Smooth muscle cell (in vitro differentiated cells): ENCODE measurements around the gene TPRX2. TPM values are rescaled to one million over a fixed set of nuclear protein-coding genes. Genes with fewer than 3 reads are reported as not detected.
"Not testable (repeated sequence)": the region's sequence is repeated elsewhere in the genome, so short reads cannot be mapped to it uniquely, and the experiment has no call there.

Source experiments
- DNase-seq: peaks from one replicate; lab custom pipeline; 2025; ENCODE audit not compliant: unreplicated experiment; lab: John Stamatoyannopoulos, UW
- H2AFZ ChIP-seq: fragments of 200-600 bp; sonication (generic); 2 replicates; pipeline ENCODE4 v1.6.0; 2016; ENCODE audit warnings: antibody characterized with exemption, low read depth, mild to moderate bottlenecking
- H3F3A ChIP-seq: fragments of 200-600 bp; sonication (generic); 2 replicates; pipeline ENCODE4 v1.6.0; 2017; ENCODE audit warnings: antibody characterized with exemption, low read depth
- H3K27ac ChIP-seq: fragments of 200-600 bp; sonication (generic); 2 replicates; pipeline ENCODE4 v1.5.1; 2016; ENCODE audit warnings: low read depth, mild to moderate bottlenecking
- H3K27me3 ChIP-seq: fragments of 200-600 bp; sonication (generic); 2 replicates; pipeline ENCODE4 v1.6.1; 2016; ENCODE audit warnings: low read depth, mild to moderate bottlenecking
- H3K36me3 ChIP-seq: fragments of 200-600 bp; sonication (generic); 2 replicates; pipeline ENCODE4 v1.5.1; 2016; ENCODE audit warnings: low read depth
- H3K4me1 ChIP-seq: fragments of 200-600 bp; sonication (generic); 2 replicates; pipeline ENCODE4 v1.5.1; 2016; ENCODE audit warnings: low read depth
- H3K4me2 ChIP-seq: fragments of 200-600 bp; sonication (generic); 2 replicates; pipeline ENCODE4 v1.6.0; 2016; ENCODE audit warnings: mild to moderate bottlenecking
- H3K4me3 ChIP-seq: fragments of 200-600 bp; sonication (generic); 2 replicates; pipeline ENCODE4 v1.5.1; 2016; ENCODE audit warnings: mild to moderate bottlenecking
- H3K79me2 ChIP-seq: fragments of 200-600 bp; sonication (generic); 2 replicates; pipeline ENCODE4 v1.6.0; 2016; ENCODE audit warnings: low read depth, mild to moderate bottlenecking
- H3K9ac ChIP-seq: fragments of 200-600 bp; sonication (generic); 2 replicates; pipeline ENCODE4 v1.6.0; 2016; ENCODE audit warnings: low read depth
- H3K9me3 ChIP-seq: fragments of 200-600 bp; sonication (generic); replicated peaks from 2 replicates; pipeline ENCODE4 v1.5.1; 2016; ENCODE audit warnings: low read depth
- H4K20me1 ChIP-seq: fragments of 200-600 bp; sonication (generic); 2 replicates; pipeline ENCODE4 v1.6.0; 2016; ENCODE audit warnings: low read depth
- WGBS: methylation state at CpG from one replicate; pipeline ENCODE4 v1.1.7; 2016; ENCODE audit warnings: low lambda C conversion rate; 5-methylcytosine and 5-hydroxymethylcytosine counted together
- polyA plus RNA-seq: library from polyadenylated mRNA; unstranded; fragments of >200 nt; fragmentation: Nextera tagmentation; extraction: Ambion mirVana; gene quantifications from 2 replicates; pipeline ENCODE4 v1.2.1, GENCODE V29; 2016
- total RNA-seq: library from RNA; depleted of rRNA; stranded (reverse); fragments of >200 nt; gene quantifications from 2 replicates; pipeline ENCODE4 v1.2.3, GENCODE V29; 2014
- TF ChIP-seq, protein P1 (sequence below): fragments of 200-600 bp; sonication (generic); IDR thresholded peaks from 2 replicates; pipeline ENCODE4 v1.5.1; 2017; ENCODE audit warnings: borderline replicate concordance, mild to moderate bottlenecking, antibody characterized with exemption; ENCODE audit not compliant: insufficient read depth, poor library complexity, severe bottlenecking

The TPRX2 gene, protein sequence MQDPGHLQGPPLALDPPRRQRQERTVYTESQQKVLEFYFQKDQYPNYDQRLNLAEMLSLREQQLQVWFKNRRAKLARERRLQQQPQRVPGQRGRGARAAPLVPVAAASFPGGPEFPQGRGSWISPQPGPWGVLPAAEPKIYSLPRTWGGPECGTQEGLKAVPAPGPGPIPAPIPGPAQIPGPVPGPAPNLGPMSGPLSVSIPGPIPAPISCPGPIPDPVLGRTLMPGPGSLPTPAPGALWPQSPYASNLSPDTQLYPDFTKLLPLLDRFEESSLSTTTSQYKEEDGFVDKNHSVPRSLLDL
- total RNA-seq (not detected in 2 replicates), polyA plus RNA-seq (not detected in 2 replicates)

DNA sequence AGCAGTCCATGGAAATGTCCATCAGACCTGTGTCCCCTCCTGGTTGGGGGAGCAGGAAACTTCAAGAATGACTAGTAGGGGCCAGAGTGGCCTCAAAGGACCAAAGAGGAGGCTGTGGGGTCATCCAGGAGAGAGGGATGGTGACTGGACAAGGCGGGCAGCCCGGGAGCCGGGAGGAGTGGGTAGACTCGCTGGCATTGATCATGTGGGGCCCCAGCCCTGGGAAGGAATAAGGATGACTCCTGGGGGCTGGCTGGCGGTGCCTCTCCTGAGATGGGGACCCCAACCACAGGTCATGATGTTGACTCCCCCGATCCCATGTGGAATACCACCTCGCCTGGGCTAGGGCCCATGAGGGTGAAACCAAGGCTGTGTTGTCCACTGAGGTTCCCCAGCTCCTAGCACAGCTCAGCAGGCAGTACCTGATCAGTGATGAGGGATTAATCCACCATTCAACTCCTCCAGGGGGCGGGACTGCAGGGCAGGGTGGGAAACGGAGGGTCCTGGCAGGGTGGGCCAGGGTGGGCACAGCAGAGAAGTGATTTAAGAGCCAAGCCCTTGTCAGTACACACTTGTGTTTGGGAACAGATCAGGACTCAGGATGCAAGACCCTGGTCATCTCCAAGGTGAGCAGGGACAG lies at the start of gene TPRX2:
TPRX2 (plus strand) TSS at position 590 of the 640 bp plus-strand sequence; CDS start at position 602, 12 bp downstream.
- not testable (repeated sequence) for H3K4me3 ChIP-seq, H3K36me3 ChIP-seq, H4K20me1 ChIP-seq, H3K4me1 ChIP-seq, H3K79me2 ChIP-seq, H3K27me3 ChIP-seq, DNase-seq, H3F3A ChIP-seq, H3K9me3 ChIP-seq, H3K27ac ChIP-seq, H3K9ac ChIP-seq, H2AFZ ChIP-seq, H3K4me2 ChIP-seq
- 96% methylated on average over 9 of the region's 9 CpGs for WGBS

DNA sequence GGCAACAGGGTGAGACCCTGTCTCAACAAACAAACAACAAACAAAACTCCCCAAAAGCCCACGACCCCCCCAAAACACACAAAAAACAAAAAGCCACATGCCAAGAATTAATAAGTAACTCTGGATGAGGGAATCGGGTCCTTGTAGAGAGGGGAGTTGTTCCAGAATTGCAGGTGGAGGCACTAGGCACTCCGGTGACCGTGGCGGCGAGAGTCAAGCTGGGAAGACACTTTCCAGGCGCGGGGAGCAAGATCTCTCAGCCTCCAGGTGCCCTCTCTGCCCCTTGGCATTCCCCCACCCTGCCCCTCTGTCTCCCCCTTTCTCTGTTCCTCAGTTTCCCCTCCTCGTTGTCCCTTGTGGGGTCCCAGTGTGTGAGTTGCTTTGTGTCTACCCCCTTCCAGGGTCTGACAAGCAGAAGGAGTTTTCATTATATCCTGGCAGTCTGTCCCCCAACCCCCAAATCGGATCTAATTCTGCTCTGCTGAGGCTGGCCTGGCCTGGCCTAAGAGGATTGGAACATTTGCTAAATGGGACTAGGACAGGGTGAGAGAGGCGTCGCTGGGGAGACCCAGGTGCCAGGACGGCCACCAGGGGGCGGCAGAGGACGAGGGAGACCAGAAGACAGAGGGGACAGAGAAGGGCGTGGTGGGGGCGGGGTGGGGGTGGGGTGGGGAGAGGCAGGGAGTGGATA lies 45.6 kb upstream of the TPRX2 start:
- Histone ChIP-seq H3K4me2 (no peak overlapping the region), H3K9me3 (no peaks in the 10 kb centered on the region)
- 39% methylated on average over 17 of the region's 17 CpGs for WGBS

DNA sequence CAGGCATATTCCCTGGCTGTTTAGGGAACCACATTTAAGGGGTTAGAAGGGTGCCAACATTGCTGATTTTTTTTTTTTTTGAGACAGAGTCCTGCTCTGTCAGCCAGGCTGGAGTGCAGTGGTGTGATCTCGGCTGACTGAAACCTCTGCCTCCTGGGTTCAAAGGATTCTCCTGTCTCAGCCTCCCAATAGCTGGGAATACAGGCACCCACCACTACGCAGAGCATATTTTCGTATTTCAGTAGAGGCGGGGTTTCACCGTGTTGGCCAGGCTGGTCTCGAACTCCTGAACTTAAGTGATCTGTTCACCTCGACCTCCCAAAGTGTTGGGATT lies 45.1 kb upstream of the TPRX2 start:
- 61% methylated on average over 7 of the region's 7 CpGs for WGBS
- Histone ChIP-seq H3K4me2 (no peak overlapping the region), H3K4me1 (no peaks in the 10 kb centered on the region), H3F3A (no peaks in the 10 kb centered on the region), H4K20me1 (no peaks in the 10 kb centered on the region), H3K27ac (no peak overlapping the region), H3K36me3 (no peaks in the 10 kb centered on the region), H3K79me2 (no peaks in the 10 kb centered on the region), H3K27me3 (no peaks in the 10 kb centered on the region), H3K9ac (no peak overlapping the region), H2AFZ (no peak overlapping the region), H3K9me3 (no peaks in the 10 kb centered on the region), H3K4me3 (no peak overlapping the region)
- TF ChIP-seq, protein P1, sequence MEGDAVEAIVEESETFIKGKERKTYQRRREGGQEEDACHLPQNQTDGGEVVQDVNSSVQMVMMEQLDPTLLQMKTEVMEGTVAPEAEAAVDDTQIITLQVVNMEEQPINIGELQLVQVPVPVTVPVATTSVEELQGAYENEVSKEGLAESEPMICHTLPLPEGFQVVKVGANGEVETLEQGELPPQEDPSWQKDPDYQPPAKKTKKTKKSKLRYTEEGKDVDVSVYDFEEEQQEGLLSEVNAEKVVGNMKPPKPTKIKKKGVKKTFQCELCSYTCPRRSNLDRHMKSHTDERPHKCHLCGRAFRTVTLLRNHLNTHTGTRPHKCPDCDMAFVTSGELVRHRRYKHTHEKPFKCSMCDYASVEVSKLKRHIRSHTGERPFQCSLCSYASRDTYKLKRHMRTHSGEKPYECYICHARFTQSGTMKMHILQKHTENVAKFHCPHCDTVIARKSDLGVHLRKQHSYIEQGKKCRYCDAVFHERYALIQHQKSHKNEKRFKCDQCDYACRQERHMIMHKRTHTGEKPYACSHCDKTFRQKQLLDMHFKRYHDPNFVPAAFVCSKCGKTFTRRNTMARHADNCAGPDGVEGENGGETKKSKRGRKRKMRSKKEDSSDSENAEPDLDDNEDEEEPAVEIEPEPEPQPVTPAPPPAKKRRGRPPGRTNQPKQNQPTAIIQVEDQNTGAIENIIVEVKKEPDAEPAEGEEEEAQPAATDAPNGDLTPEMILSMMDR, result no peak
- no peak for DNase-seq

More for the DNA sequence above, 45.6 kb upstream of the TPRX2 start:
- Histone ChIP-seq H3K36me3 (no peaks in the 10 kb centered on the region), H3K4me1 (no peaks in the 10 kb centered on the region), H2AFZ (no peak overlapping the region), H3K79me2 (no peaks in the 10 kb centered on the region), H3F3A (no peaks in the 10 kb centered on the region), H4K20me1 (no peaks in the 10 kb centered on the region), H3K27me3 (no peaks in the 10 kb centered on the region), H3K9ac (no peak overlapping the region), H3K4me3 (no peak overlapping the region), H3K27ac (no peak overlapping the region)
- DNase-seq, result peak; percentile 59
- TF ChIP-seq, protein P1, result peak; percentile 74

- DNase-seq, H3K9me3 ChIP-seq, H3K27ac ChIP-seq, H3K27me3 ChIP-seq, H4K20me1 ChIP-seq, H3K4me2 ChIP-seq, H3K4me3 ChIP-seq, H3K36me3 ChIP-seq, H3F3A ChIP-seq, H2AFZ ChIP-seq, H3K79me2 ChIP-seq, H3K9ac ChIP-seq: not testable (repeated sequence)
- peaks cover 16% of the 10 kb centered on the region for H3K4me1 ChIP-seq
- 93% methylated on average over 8 of the region's 8 CpGs for WGBS
Observed at GRCh38 chr19:47816270-47816669, 42.8 kb upstream of the TPRX2 start.

DNA sequence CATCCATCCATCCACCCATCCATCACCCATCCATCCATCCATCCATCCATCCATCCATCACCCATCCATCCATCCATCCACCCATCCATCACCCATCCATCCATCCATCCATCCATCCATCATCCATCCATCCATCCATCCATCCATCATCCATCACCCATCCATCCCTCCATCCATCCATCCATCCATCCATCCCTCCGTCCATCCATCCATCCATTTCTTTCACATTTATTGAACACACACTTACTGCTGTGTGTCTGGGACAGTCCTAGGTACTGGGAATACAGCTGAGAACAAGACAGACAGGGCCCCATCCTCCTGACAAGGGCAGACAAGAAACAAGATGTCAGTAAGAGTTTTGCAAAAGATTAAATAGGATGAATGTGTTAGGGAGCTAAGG lies 40.8 kb upstream of the TPRX2 start:
- H3K4me1 ChIP-seq, result peaks cover 29% of the 10 kb centered on the region
- H3K4me2 ChIP-seq, H4K20me1 ChIP-seq, H3K27ac ChIP-seq, H3K36me3 ChIP-seq, H2AFZ ChIP-seq, H3F3A ChIP-seq, H3K9me3 ChIP-seq, H3K9ac ChIP-seq, H3K79me2 ChIP-seq, H3K27me3 ChIP-seq, H3K4me3 ChIP-seq, DNase-seq: not testable (repeated sequence)
- 95% methylated on average over 1 of the region's 1 CpG for WGBS
